HepG2 (cell line): ENCODE measurements around the gene OSBPL8. TPM values are rescaled to one million over a fixed set of nuclear protein-coding genes. Genes with fewer than 3 reads are reported as not detected.
A peak's percentile ranks its signal among the peaks of the same experiment; 100 is the strongest.
"Not testable (repeated sequence)": the region's sequence is repeated elsewhere in the genome, so short reads cannot be mapped to it uniquely, and the experiment has no call there.

Experiments used
- ATAC-seq: fragments of 200-7000 bp; cut with Tn5 transposase; 3 replicates; pipeline ENCODE4 v1.9.1; 2020; ENCODE audit warnings: mild to moderate bottlenecking, moderate library complexity
- BruUV-seq: library from RNA; stranded (reverse); fragments of 400-500 nt; replicated peaks from 2 replicates; lab custom pipeline; 2021; lab: Mats Ljungman, UMichigan
- CTCF ChIA-PET: fragments of 300-600 bp; formaldehyde crosslinking; extraction: SDS; loops from one replicate; lab custom pipeline; 2021; ENCODE audit warnings: low total read pairs, inconsistent platforms, low intra/inter-chr PET ratio; lab: Yijun Ruan, JAX
- POLR2A ChIA-PET: fragments of 350-600 bp; sonication (Branson Sonifier 250); formaldehyde crosslinking; loops from one replicate; lab custom pipeline; 2020; ENCODE audit warnings: antibody characterized with exemption, inconsistent platforms; lab: Yijun Ruan, JAX
- DNase-seq: peaks from one replicate; pipeline ENCODE4 v3.0.0-alpha.2; 2015; ENCODE audit warnings: low spot score
- FAIRE-seq: peaks from 3 replicates; lab custom pipeline; 2011; peaks lifted over from hg19 to GRCh38; lab: Jason Lieb, UNC
- H2AFZ ChIP-seq: one replicate; pipeline ENCODE4 v1.6.1; 2011; ENCODE audit warnings: low read length, inconsistent platforms
- H3K27ac ChIP-seq: fragments of 300-600 bp; 3 replicates; pipeline ENCODE4 v1.8.0; 2011; ENCODE audit warnings: mixed run types, mild to moderate bottlenecking, mixed read lengths, low read length, inconsistent platforms; ENCODE audit not compliant: insufficient read depth; ENCODE audit errors: extremely low read length
- H3K27me3 ChIP-seq, 2 experiments: fragments of 200-600 bp in 1 of 2; 2 replicates in 1 of 2; 3 replicates in 1 of 2; pipeline versions ENCODE4 v1.6.0 to v1.8.0; 2011; ENCODE audit warnings: low read length in 2 of 2, mild to moderate bottlenecking in 2 of 2, moderate library complexity in 2 of 2, inconsistent platforms in 1 of 2; ENCODE audit not compliant: insufficient read depth in 2 of 2, control insufficient read depth in 1 of 2
- H3K36me3 ChIP-seq, 2 experiments: fragments of 200-600 bp in 1 of 2; replicated peaks in 1 of 2; 2 replicates in 1 of 2; 3 replicates in 1 of 2; pipeline versions ENCODE4 v1.5.1 to v1.8.0; 2011; ENCODE audit warnings: low read length in 2 of 2, inconsistent platforms in 1 of 2; ENCODE audit not compliant: insufficient read depth in 2 of 2, control insufficient read depth in 1 of 2
- H3K4me1 ChIP-seq: 2 replicates; pipeline ENCODE4 v1.5.1; 2012; ENCODE audit warnings: low read length, inconsistent platforms; ENCODE audit not compliant: insufficient read depth
- H3K4me2 ChIP-seq: 2 replicates; pipeline ENCODE4 v1.6.0; 2011; ENCODE audit warnings: low read depth, low read length, inconsistent platforms
- H3K4me3 ChIP-seq, 3 experiments: fragments of 200-600 bp in 1 of 3; sonication (generic), shearing (Covaris generic) in 1 of 3; replicated peaks in 1 of 3; 2 replicates each; pipeline ENCODE4 v1.5.1; 2011 to 2016; ENCODE audit warnings: low read length in 3 of 3, inconsistent platforms in 2 of 3, low read depth in 2 of 3, mild to moderate bottlenecking in 2 of 3, control low read depth in 1 of 3, mixed read lengths in 1 of 3; ENCODE audit not compliant: insufficient read depth in 1 of 3
- H3K79me2 ChIP-seq: one replicate; pipeline ENCODE4 v1.6.1; 2011; ENCODE audit warnings: low read length, inconsistent platforms; ENCODE audit not compliant: insufficient read depth
- H3K9ac ChIP-seq: 2 replicates; pipeline ENCODE4 v1.6.0; 2011; ENCODE audit warnings: mild to moderate bottlenecking, low read depth, low read length, inconsistent platforms; ENCODE audit not compliant: insufficient read depth
- H3K9me3 ChIP-seq: 2 replicates; pipeline ENCODE4 v1.5.1; 2012; ENCODE audit warnings: mild to moderate bottlenecking, low read length
- H4K20me1 ChIP-seq: 2 replicates; pipeline ENCODE4 v1.6.0; 2011; ENCODE audit warnings: inconsistent platforms, mild to moderate bottlenecking, low read length, moderate library complexity; ENCODE audit not compliant: insufficient read depth
- FOXA1 ChIP-seq, 2 experiments: fragments of 450-650 bp in 1 of 2; sonication (generic) in 1 of 2; formaldehyde crosslinking in 1 of 2; IDR thresholded peaks; 2 replicates each; pipeline versions ENCODE4 v1.4.0 to v1.6.1; 2016 to 2020; ENCODE audit warnings: missing genetic modification reagents in 1 of 2
- FOXA3 ChIP-seq: IDR thresholded peaks from 2 replicates; pipeline ENCODE4 v1.6.1; 2016; ENCODE audit warnings: missing genetic modification reagents, missing compliant biosample characterization
- HNRNPK ChIP-seq: fragments of 200-400 bp; formaldehyde crosslinking; IDR thresholded peaks from 2 replicates; pipeline ENCODE4 v1.6.1; 2018; ENCODE audit warnings: low read length, low read depth, moderate library complexity, mild to moderate bottlenecking; ENCODE audit not compliant: poor library complexity, severe bottlenecking
- NFIC ChIP-seq: IDR thresholded peaks from 2 replicates; pipeline ENCODE4 v1.6.1; 2012; ENCODE audit warnings: mild to moderate bottlenecking, low read length, inconsistent platforms
- NFKBIZ ChIP-seq: IDR thresholded peaks from 2 replicates; pipeline ENCODE4 v1.6.1; 2018; ENCODE audit warnings: missing genetic modification reagents, missing compliant biosample characterization
- RBFOX2 ChIP-seq: fragments of 200-400 bp; formaldehyde crosslinking; IDR thresholded peaks from 2 replicates; pipeline ENCODE4 v1.6.1; 2017; ENCODE audit warnings: low read depth, mild to moderate bottlenecking, low read length
- RFX3 ChIP-seq: IDR thresholded peaks from 2 replicates; pipeline ENCODE4 v1.6.1; 2016; ENCODE audit warnings: missing biosample characterization, missing genetic modification reagents
- TEAD2 ChIP-seq: sonication (generic); formaldehyde crosslinking; IDR thresholded peaks from 2 replicates; pipeline ENCODE4 v1.9.0; 2021; ENCODE audit warnings: missing genetic modification reagents
- ZNF281 ChIP-seq: sonication (generic); formaldehyde crosslinking; IDR thresholded peaks from 2 replicates; pipeline ENCODE4 v1.4.0; 2020; ENCODE audit warnings: missing genetic modification reagents, borderline replicate concordance
- ZNF687 ChIP-seq: sonication (generic); formaldehyde crosslinking; IDR thresholded peaks from 2 replicates; pipeline ENCODE4 v1.5.1; 2020; ENCODE audit warnings: mild to moderate bottlenecking, missing genetic modification reagents, moderate library complexity
- ZNF703 ChIP-seq: sonication (generic); formaldehyde crosslinking; IDR thresholded peaks from 2 replicates; pipeline ENCODE4 v1.5.1; 2020; ENCODE audit warnings: missing genetic modification reagents, mild to moderate bottlenecking, moderate library complexity, borderline replicate concordance
- ZNF737 ChIP-seq: sonication (generic); formaldehyde crosslinking; IDR thresholded peaks from 2 replicates; pipeline ENCODE4 v1.5.0; 2020; ENCODE audit warnings: missing genetic modification reagents, mild to moderate bottlenecking, borderline replicate concordance
- WGBS: methylation state at CpG from one replicate; pipeline ENCODE4 v1.1.6; 2017; ENCODE audit warnings: low lambda C conversion rate; 5-methylcytosine and 5-hydroxymethylcytosine counted together
- in situ Hi-C: cut with HindIII; loops from 2 replicates; pipeline ENCODE4 v1.10.0; 2017; ENCODE audit warnings: low pct_unique_long_range_greater_than_20kb; ENCODE audit not compliant: extremely low pct_ligation_motif_present
- intact Hi-C: fragments of 100-400 bp; cut with micrococcal nuclease; formaldehyde crosslinking; loops from one replicate; pipeline ENCODE4 v1.10.0; 2022; ENCODE audit not compliant: unreplicated experiment
- polyA plus RNA-seq, 8 experiments: library from polyadenylated mRNA; depleted of rRNA in 3 of 8; stranded (reverse) in 7 of 8; unstranded in 1 of 8; fragments of >200 nt; fragmentation: Illumina TruSeq in 4 of 8; extraction: Trizol in 4 of 8; gene quantifications; 2 replicates each; pipeline versions ENCODE4 v1.2.1 to v1.2.3, GENCODE V29; 2011 to 2016; ENCODE audit warnings: low read depth in 4 of 8, missing spikeins in 1 of 8, mixed read lengths in 1 of 8; ENCODE audit not compliant: insufficient read depth in 1 of 8
- total RNA-seq, 5 experiments: library from RNA; depleted of rRNA; stranded (reverse); fragments of >200 nt; fragmentation: Illumina TruSeq; extraction: Trizol; gene quantifications; 2 replicates each; pipeline ENCODE4 v1.2.3, GENCODE V29; 2016; ENCODE audit warnings: low read depth in 1 of 5

Gene OSBPL8
- total and polyA plus RNA-seq, 2 of the 13 experiments (the other 11 are each of a cell fraction or from before 2014, with no cell fraction given), result 11.0 to 33.9 TPM

- no peak for DNase-seq
Measured at GRCh38 chr12:76329159-76329558, 230.4 kb downstream of the OSBPL8 start.

GRCh38 chr12:76319595-76320319 is 239.8 kb downstream of the OSBPL8 start:
- H3K27ac ChIP-seq; H3K9me3 ChIP-seq; H3K36me3 ChIP-seq; H3K4me1 ChIP-seq; intact Hi-C loops; CTCF ChIA-PET; in situ Hi-C loops; H2AFZ ChIP-seq; H4K20me1 ChIP-seq; BruUV-seq; FAIRE-seq; H3K9ac ChIP-seq; POLR2A ChIA-PET; H3K27me3 ChIP-seq; DNase-seq; ATAC-seq; H3K79me2 ChIP-seq; TF ChIP-seq FOXA1 (IDR thresholded peaks at IDR 0.05): not testable (repeated sequence)
- H3K4me3 ChIP-seq, result peak overlapping the region in 2 of 3 experiments; percentile 28 to 44; a peak in 3 of 6 replicates
- 12% methylated on average over 12 of the region's 32 CpGs for WGBS
- H3K4me2 ChIP-seq, result peak overlapping the region; percentile 45; the same call in 1 of the 2 replicates
- peak; percentile 73; the same call in 1 of the 2 replicates for TF ChIP-seq ZNF281
- peak; percentile 56; the same call in 1 of the 2 replicates for TF ChIP-seq FOXA1 (CRISPR knock-in tag; IDR thresholded peaks at IDR 0.05)
- TF ChIP-seq ZNF687 (CRISPR knock-in tag), result 0 out of 2 replicates have a peak, but pooled peaks have one; percentile 13
- peak; percentile 39; the same call in 1 of the 2 replicates for TF ChIP-seq FOXA3 (CRISPR knock-in tag)

More at GRCh38 chr12:76329159-76329558, 230.4 kb downstream of the OSBPL8 start:
- Histone ChIP-seq H3K4me2 (no peak overlapping the region), H3K4me1 (no peaks in the 10 kb centered on the region), H3K36me3 (no peaks in the 10 kb centered on the region), H3K9me3 (no peaks in the 10 kb centered on the region), H3K4me3 (no peak overlapping the region), H3K9ac (no peak overlapping the region), H3K27me3 (no peaks in the 10 kb centered on the region), H3K79me2 (no peaks in the 10 kb centered on the region), H2AFZ (no peak overlapping the region), H3K27ac (no peak overlapping the region), H4K20me1 (no peaks in the 10 kb centered on the region)
- WGBS, result 6% methylated on average over 2 of the region's 2 CpGs
- ChIA-PET POLR2A (no interaction called here), CTCF (no interaction called here)
- TF ChIP-seq RBFOX2 (no peak), ZNF703 (CRISPR knock-in tag) (no peak), NFIC (no peak), HNRNPK (peak; percentile 10), TEAD2 (no peak), RFX3 (no peak), ZNF737 (no peak), NFKBIZ (CRISPR knock-in tag) (no peak)
- no TSS peak for BruUV-seq
- ATAC-seq (no peak), FAIRE-seq (no peak)
- intact Hi-C loops, result no loop called here
- in situ Hi-C loops, result no loop called here
